GM23248 (cell line): ENCODE data around the gene MPRIP. TPM values are rescaled to one million over a fixed set of nuclear protein-coding genes. Genes with fewer than 3 reads are reported as not detected.

Source experiments
- DNase-seq: peaks from one replicate; pipeline ENCODE4 v3.0.0-alpha.2; 2015
- H2AFZ ChIP-seq: fragments of 200-600 bp; sonication (generic); 2 replicates; pipeline ENCODE4 v1.6.1; 2016; ENCODE audit warnings: antibody characterized with exemption
- H3F3A ChIP-seq: fragments of 200-600 bp; sonication (generic); 2 replicates; pipeline ENCODE4 v1.6.1; 2016; ENCODE audit warnings: mild to moderate bottlenecking, antibody characterized with exemption, mixed run types; ENCODE audit not compliant: insufficient read depth
- H3K27ac ChIP-seq: fragments of 200-600 bp; sonication (generic); 2 replicates; pipeline ENCODE4 v1.5.1; 2016; ENCODE audit warnings: mild to moderate bottlenecking
- H3K27me3 ChIP-seq: fragments of 200-600 bp; sonication (generic); replicated peaks from 2 replicates; pipeline ENCODE4 v1.6.1; 2016; ENCODE audit warnings: mild to moderate bottlenecking; ENCODE audit not compliant: insufficient read depth
- H3K36me3 ChIP-seq: fragments of 200-600 bp; sonication (generic); 2 replicates; pipeline ENCODE4 v1.6.1; 2016; ENCODE audit warnings: low read depth, mild to moderate bottlenecking
- H3K4me1 ChIP-seq: fragments of 200-600 bp; sonication (generic); 2 replicates; pipeline ENCODE4 v1.6.1; 2016; ENCODE audit warnings: mild to moderate bottlenecking; ENCODE audit not compliant: insufficient read depth
- H3K4me2 ChIP-seq: fragments of 200-600 bp; sonication (generic); one replicate; pipeline ENCODE4 v1.6.1; 2016; ENCODE audit warnings: mild to moderate bottlenecking; ENCODE audit not compliant: unreplicated experiment
- H3K4me3 ChIP-seq: fragments of 200-600 bp; sonication (generic); 2 replicates; pipeline ENCODE4 v1.5.1; 2016; ENCODE audit warnings: mild to moderate bottlenecking
- H3K79me2 ChIP-seq: fragments of 200-600 bp; sonication (generic); 2 replicates; pipeline ENCODE4 v1.6.1; 2016; ENCODE audit warnings: mild to moderate bottlenecking; ENCODE audit not compliant: insufficient read depth
- H3K9ac ChIP-seq: fragments of 200-600 bp; sonication (generic); 2 replicates; pipeline ENCODE4 v1.6.1; 2016; ENCODE audit warnings: mild to moderate bottlenecking
- H3K9me2 ChIP-seq: fragments of 200-600 bp; sonication (generic); 2 replicates; pipeline ENCODE4 v1.6.1; 2016; ENCODE audit warnings: mixed run types, mild to moderate bottlenecking, moderate library complexity; ENCODE audit not compliant: insufficient read depth
- H3K9me3 ChIP-seq: fragments of 200-600 bp; sonication (generic); one replicate; pipeline ENCODE4 v1.6.1; 2017; ENCODE audit warnings: low read depth
- H4K20me1 ChIP-seq: fragments of 200-600 bp; sonication (generic); 2 replicates; pipeline ENCODE4 v1.6.0; 2016; ENCODE audit not compliant: insufficient read depth
- EZH2 ChIP-seq: fragments of 200-600 bp; sonication (generic); IDR thresholded peaks from 2 replicates; pipeline ENCODE4 v1.6.1; 2018; ENCODE audit warnings: antibody characterized with exemption, mild to moderate bottlenecking; ENCODE audit not compliant: insufficient read depth, poor library complexity, severe bottlenecking
- EZH2phosphoT487 ChIP-seq: fragments of 200-600 bp; sonication (generic); IDR thresholded peaks from 2 replicates; pipeline ENCODE4 v1.6.1; 2018; ENCODE audit warnings: antibody characterized with exemption, moderate library complexity, mild to moderate bottlenecking, low read depth; ENCODE audit not compliant: insufficient read depth
- WGBS, 2 experiments: methylation state at CpG; one replicate each; pipeline ENCODE4 v1.1.6; 2015 to 2017; ENCODE audit warnings: low lambda C conversion rate in 2 of 2, low coverage in 1 of 2; ENCODE audit errors: missing lambda C conversion rate in 2 of 2; 5-methylcytosine and 5-hydroxymethylcytosine counted together
- in situ Hi-C: fragments of 300-500 bp; cut with MboI; formaldehyde crosslinking; loops from 2 replicates; pipeline ENCODE4 v1.15.0; 2020
- polyA plus RNA-seq: library from polyadenylated mRNA; unstranded; fragments of >200 nt; fragmentation: Nextera tagmentation; extraction: Ambion mirVana; gene quantifications from 2 replicates; pipeline ENCODE4 v1.2.1, GENCODE V29; 2016
- total RNA-seq: library from RNA; depleted of rRNA; stranded (reverse); fragments of >200 nt; shearing (Covaris generic); gene quantifications from 2 replicates; pipeline ENCODE4 v1.2.3, GENCODE V29; 2014

The MPRIP gene
- total and polyA plus RNA-seq, 2 experiments from 2014 or later = 73.5 to 292 TPM

- H3K36me3 ChIP-seq = peaks cover 4% of the 10 kb centered on the region; the same call in 1 of the 2 replicates
- peaks cover 99% of the 10 kb centered on the region for H3K79me2 ChIP-seq
- no peak overlapping the region for H2AFZ ChIP-seq
- no peak for TF ChIP-seq EZH2phosphoT487
- no peak for TF ChIP-seq EZH2
- no peaks in the 10 kb centered on the region for H3K9me3 ChIP-seq
- H3K9ac ChIP-seq = no peak overlapping the region
- no peak overlapping the region for H3K4me2 ChIP-seq
- no peaks in the 10 kb centered on the region for H3K27me3 ChIP-seq
- 80 to 85% methylated on average over 11 of the region's 11 CpGs for WGBS, 2 experiments
- no peaks in the 10 kb centered on the region for H3K9me2 ChIP-seq
- no peaks in the 10 kb centered on the region for H3F3A ChIP-seq
- no peaks in the 10 kb centered on the region for H3K4me1 ChIP-seq
- DNase-seq = peak; percentile 30
- no peak overlapping the region for H3K27ac ChIP-seq
- in situ Hi-C loops = no loop called here
- no peak overlapping the region for H3K4me3 ChIP-seq
- no peaks in the 10 kb centered on the region for H4K20me1 ChIP-seq
Measured at GRCh38 chr17:17127730-17128291, 85.6 kb downstream of the MPRIP start.

GRCh38 chr17:17128476-17129075 is 86.3 kb downstream of the MPRIP start:
- in situ Hi-C loops = no loop called here
- H3K4me3 ChIP-seq = no peak overlapping the region
- peaks cover 97% of the 10 kb centered on the region for H3K79me2 ChIP-seq
- no peak overlapping the region for H3K27ac ChIP-seq
- H3K36me3 ChIP-seq = peaks cover 10% of the 10 kb centered on the region; the same call in 1 of the 2 replicates
- no peak for DNase-seq
- H3F3A ChIP-seq = no peaks in the 10 kb centered on the region
- H3K9me3 ChIP-seq = no peaks in the 10 kb centered on the region
- no peak overlapping the region for H3K9ac ChIP-seq
- no peak overlapping the region for H3K4me2 ChIP-seq
- WGBS, 2 experiments = 85 to 86% methylated on average over 14 of the region's 14 CpGs
- H3K27me3 ChIP-seq = no peaks in the 10 kb centered on the region
- H4K20me1 ChIP-seq = no peaks in the 10 kb centered on the region
- H2AFZ ChIP-seq = no peak overlapping the region
- H3K9me2 ChIP-seq = no peaks in the 10 kb centered on the region
- no peaks in the 10 kb centered on the region for H3K4me1 ChIP-seq
- TF ChIP-seq EZH2 (no peak), EZH2phosphoT487 (no peak)

GRCh38 chr17:17129466-17129865 is 87.2 kb downstream of the MPRIP start:
- H3K27me3 ChIP-seq = no peaks in the 10 kb centered on the region
- TF ChIP-seq EZH2 (no peak), EZH2phosphoT487 (no peak)
- no peak overlapping the region for H3K4me3 ChIP-seq
- H3K9ac ChIP-seq = no peak overlapping the region
- H3K4me1 ChIP-seq = no peaks in the 10 kb centered on the region
- peaks cover 10% of the 10 kb centered on the region; the same call in 1 of the 2 replicates for H3K36me3 ChIP-seq
- DNase-seq = no peak
- no peak overlapping the region for H2AFZ ChIP-seq
- no peaks in the 10 kb centered on the region for H3F3A ChIP-seq
- no peak overlapping the region for H3K27ac ChIP-seq
- no peak overlapping the region for H3K4me2 ChIP-seq
- in situ Hi-C loops = no loop called here
- no peaks in the 10 kb centered on the region for H3K9me2 ChIP-seq
- WGBS, 2 experiments = 82 to 91% methylated on average over 4 of the region's 4 CpGs
- no peaks in the 10 kb centered on the region for H4K20me1 ChIP-seq
- no peaks in the 10 kb centered on the region for H3K9me3 ChIP-seq
- peaks cover 97% of the 10 kb centered on the region for H3K79me2 ChIP-seq

GRCh38 chr17:17130077-17130844 is 88.0 kb downstream of the MPRIP start:
- H3F3A ChIP-seq = no peaks in the 10 kb centered on the region
- H3K27me3 ChIP-seq = no peaks in the 10 kb centered on the region
- H4K20me1 ChIP-seq = no peaks in the 10 kb centered on the region
- H3K79me2 ChIP-seq = peaks cover 96% of the 10 kb centered on the region
- WGBS, 2 experiments = 80 to 82% methylated on average over 12 of the region's 12 CpGs
- in situ Hi-C loops = no loop called here
- no peak overlapping the region for H3K4me2 ChIP-seq
- no peak overlapping the region for H3K4me3 ChIP-seq
- no peaks in the 10 kb centered on the region for H3K9me2 ChIP-seq
- H3K27ac ChIP-seq = no peak overlapping the region
- no peaks in the 10 kb centered on the region for H3K4me1 ChIP-seq
- TF ChIP-seq EZH2 (no peak), EZH2phosphoT487 (no peak)
- DNase-seq = no peak
- no peak overlapping the region for H3K9ac ChIP-seq
- H2AFZ ChIP-seq = no peak overlapping the region
- no peaks in the 10 kb centered on the region for H3K9me3 ChIP-seq
- peaks cover 10% of the 10 kb centered on the region; the same call in 1 of the 2 replicates for H3K36me3 ChIP-seq
